ENCODE measurements around the gene CDK14. TPM values are rescaled to one million over a fixed set of nuclear protein-coding genes. Genes with fewer than 3 reads are reported as not detected.

CDK14 gene
- total and polyA plus RNA-seq, 4 donors, result 4.2 to 12.4 (median 7.4) TPM

DNA sequence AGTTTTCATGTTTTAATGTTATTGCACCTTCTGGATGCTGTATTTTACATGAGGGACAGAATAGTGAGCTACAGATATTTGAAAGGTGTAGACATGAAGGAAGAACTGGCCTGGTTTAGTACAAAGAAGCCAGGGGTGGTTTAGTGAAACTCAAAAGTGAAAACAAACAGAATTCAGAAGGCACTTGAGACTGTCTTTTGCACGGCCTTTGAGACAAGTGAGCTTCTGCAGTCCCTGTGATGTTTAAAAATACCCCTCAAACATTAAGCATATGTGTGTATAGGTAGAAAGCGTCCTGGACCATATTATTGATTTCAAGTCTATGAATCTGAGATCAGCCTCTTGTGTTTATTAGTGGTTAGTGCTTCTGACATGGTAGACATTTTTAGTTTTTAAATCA, 118.9 kb downstream of the CDK14 start (continued):
- TF ChIP-seq RXRA (IDR thresholded peaks at IDR 0.05) (no peak), GABPA (IDR thresholded peaks at IDR 0.05 in 1 of 2, conservative IDR thresholded peaks at IDR 0.05 in 1 of 2) (no peak), NR2F2 (IDR thresholded peaks at IDR 0.05) (no peak), FOXA2 (IDR thresholded peaks at IDR 0.05) (no peak), HNF4G (IDR thresholded peaks at IDR 0.05) (no peak), EGR1 (IDR thresholded peaks at IDR 0.05; ENCODE audit: low read depth in 2 of 2) (no peak)
- TF ChIP-seq, protein P1, sequence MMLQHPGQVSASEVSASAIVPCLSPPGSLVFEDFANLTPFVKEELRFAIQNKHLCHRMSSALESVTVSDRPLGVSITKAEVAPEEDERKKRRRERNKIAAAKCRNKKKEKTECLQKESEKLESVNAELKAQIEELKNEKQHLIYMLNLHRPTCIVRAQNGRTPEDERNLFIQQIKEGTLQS (IDR thresholded peaks at IDR 0.05), result no peak

DNA sequence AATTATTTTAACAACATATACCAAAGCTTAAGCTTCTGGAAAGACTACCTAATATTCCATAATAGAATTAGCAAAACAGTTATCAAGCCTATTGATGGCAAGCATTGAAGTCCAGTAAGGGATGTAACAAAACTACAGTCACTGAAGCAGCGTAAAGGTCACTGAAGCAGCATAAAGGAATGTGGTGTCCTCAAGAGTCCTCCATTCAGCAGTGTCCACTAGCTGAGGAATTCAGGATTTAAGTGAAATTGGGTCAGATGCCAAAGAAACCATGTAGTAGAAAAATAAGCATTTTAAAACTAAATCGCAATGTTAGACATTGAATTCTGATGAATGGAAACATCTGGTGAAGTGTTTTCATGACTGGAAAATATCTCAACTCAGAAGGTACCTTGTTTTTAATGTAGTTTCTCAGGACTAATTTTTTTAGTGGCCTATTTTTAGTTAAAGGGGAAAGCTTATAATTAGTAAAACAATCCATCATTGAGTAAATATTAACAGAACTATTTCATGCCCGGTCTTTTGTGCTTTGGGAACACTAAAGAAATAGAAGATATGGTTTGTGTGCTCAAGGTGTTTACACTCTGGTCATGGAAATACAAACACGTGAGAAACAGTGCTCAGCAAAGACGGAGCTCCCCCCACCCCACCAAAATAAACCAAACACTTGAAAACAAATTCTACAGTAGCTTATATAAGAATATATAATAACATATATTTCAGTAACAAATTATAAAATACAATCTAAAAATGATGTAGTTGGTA, 121.4 kb downstream of the CDK14 start:
- no peaks in the 10 kb centered on the region for H3K27me3 ChIP-seq (ENCODE audit: control insufficient read depth in 4 of 4, insufficient read depth in 4 of 4, low read length in 3 of 4)
- H3K9me3 ChIP-seq (ENCODE audit: control insufficient read depth in 4 of 4, low read length in 3 of 4), result no peaks in the 10 kb centered on the region
- no peak overlapping the region for H3K4me3 ChIP-seq (ENCODE audit: low read depth in 1 of 3, low read length in 3 of 3)
- DNase-seq (ENCODE audit: low spot score), result no peak
- peak overlapping the region; percentile 76 to 82 for H3K27ac ChIP-seq (ENCODE audit: low read depth in 1 of 2, low read length in 2 of 2)
- peak overlapping the region in 1 of 2 donors; percentile 69 for H3K9ac ChIP-seq (ENCODE audit: low read depth in 1 of 2, low read length in 2 of 2)
- WGBS, result 37% methylated on average over 5 of the region's 5 CpGs
- H3K4me1 ChIP-seq (ENCODE audit: control insufficient read depth in 4 of 4, insufficient read depth in 4 of 4, low read length in 3 of 4), result peaks cover 11 to 58% (median 46%) of the 10 kb centered on the region in 4 donors
- TF ChIP-seq FOXA1 (IDR thresholded peaks at IDR 0.05) (peak; percentile 91), SP1 (IDR thresholded peaks at IDR 0.05) (peak; percentile 83), NR2F2 (IDR thresholded peaks at IDR 0.05) (no peak), EGR1 (IDR thresholded peaks at IDR 0.05; ENCODE audit: low read depth in 2 of 2) (peak; percentile 65 to 93), YY1 (IDR thresholded peaks at IDR 0.05) (peak; percentile 51), HNF4G (IDR thresholded peaks at IDR 0.05) (peak; percentile 5), RXRA (IDR thresholded peaks at IDR 0.05) (peak; percentile 44 to 65), HNF4A (conservative IDR thresholded peaks at IDR 0.05) (peak; percentile 60 to 68), GABPA (IDR thresholded peaks at IDR 0.05 in 1 of 2, conservative IDR thresholded peaks at IDR 0.05 in 1 of 2) (no peak), FOXA2 (IDR thresholded peaks at IDR 0.05) (peak; percentile 97), JUND (IDR thresholded peaks at IDR 0.05) (peak; percentile 41 to 64), RAD21 (IDR thresholded peaks at IDR 0.05) (peak; percentile 32 to 33), TAF1 (conservative IDR thresholded peaks at IDR 0.05) (no peak)
- TF ChIP-seq, protein P2, sequence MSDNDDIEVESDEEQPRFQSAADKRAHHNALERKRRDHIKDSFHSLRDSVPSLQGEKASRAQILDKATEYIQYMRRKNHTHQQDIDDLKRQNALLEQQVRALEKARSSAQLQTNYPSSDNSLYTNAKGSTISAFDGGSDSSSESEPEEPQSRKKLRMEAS (IDR thresholded peaks at IDR 0.05), result peak; percentile 43
- TF ChIP-seq, protein P3, sequence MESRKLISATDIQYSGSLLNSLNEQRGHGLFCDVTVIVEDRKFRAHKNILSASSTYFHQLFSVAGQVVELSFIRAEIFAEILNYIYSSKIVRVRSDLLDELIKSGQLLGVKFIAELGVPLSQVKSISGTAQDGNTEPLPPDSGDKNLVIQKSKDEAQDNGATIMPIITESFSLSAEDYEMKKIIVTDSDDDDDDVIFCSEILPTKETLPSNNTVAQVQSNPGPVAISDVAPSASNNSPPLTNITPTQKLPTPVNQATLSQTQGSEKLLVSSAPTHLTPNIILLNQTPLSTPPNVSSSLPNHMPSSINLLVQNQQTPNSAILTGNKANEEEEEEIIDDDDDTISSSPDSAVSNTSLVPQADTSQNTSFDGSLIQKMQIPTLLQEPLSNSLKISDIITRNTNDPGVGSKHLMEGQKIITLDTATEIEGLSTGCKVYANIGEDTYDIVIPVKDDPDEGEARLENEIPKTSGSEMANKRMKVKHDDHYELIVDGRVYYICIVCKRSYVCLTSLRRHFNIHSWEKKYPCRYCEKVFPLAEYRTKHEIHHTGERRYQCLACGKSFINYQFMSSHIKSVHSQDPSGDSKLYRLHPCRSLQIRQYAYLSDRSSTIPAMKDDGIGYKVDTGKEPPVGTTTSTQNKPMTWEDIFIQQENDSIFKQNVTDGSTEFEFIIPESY (IDR thresholded peaks at IDR 0.05), result peak; percentile 62
- TF ChIP-seq, protein P4, sequence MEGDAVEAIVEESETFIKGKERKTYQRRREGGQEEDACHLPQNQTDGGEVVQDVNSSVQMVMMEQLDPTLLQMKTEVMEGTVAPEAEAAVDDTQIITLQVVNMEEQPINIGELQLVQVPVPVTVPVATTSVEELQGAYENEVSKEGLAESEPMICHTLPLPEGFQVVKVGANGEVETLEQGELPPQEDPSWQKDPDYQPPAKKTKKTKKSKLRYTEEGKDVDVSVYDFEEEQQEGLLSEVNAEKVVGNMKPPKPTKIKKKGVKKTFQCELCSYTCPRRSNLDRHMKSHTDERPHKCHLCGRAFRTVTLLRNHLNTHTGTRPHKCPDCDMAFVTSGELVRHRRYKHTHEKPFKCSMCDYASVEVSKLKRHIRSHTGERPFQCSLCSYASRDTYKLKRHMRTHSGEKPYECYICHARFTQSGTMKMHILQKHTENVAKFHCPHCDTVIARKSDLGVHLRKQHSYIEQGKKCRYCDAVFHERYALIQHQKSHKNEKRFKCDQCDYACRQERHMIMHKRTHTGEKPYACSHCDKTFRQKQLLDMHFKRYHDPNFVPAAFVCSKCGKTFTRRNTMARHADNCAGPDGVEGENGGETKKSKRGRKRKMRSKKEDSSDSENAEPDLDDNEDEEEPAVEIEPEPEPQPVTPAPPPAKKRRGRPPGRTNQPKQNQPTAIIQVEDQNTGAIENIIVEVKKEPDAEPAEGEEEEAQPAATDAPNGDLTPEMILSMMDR (IDR thresholded peaks at IDR 0.05; ENCODE audit: low read depth, low read length, missing input control), result no peak
- TF ChIP-seq, protein P1 (IDR thresholded peaks at IDR 0.05), result no peak
- TF ChIP-seq, protein P5, sequence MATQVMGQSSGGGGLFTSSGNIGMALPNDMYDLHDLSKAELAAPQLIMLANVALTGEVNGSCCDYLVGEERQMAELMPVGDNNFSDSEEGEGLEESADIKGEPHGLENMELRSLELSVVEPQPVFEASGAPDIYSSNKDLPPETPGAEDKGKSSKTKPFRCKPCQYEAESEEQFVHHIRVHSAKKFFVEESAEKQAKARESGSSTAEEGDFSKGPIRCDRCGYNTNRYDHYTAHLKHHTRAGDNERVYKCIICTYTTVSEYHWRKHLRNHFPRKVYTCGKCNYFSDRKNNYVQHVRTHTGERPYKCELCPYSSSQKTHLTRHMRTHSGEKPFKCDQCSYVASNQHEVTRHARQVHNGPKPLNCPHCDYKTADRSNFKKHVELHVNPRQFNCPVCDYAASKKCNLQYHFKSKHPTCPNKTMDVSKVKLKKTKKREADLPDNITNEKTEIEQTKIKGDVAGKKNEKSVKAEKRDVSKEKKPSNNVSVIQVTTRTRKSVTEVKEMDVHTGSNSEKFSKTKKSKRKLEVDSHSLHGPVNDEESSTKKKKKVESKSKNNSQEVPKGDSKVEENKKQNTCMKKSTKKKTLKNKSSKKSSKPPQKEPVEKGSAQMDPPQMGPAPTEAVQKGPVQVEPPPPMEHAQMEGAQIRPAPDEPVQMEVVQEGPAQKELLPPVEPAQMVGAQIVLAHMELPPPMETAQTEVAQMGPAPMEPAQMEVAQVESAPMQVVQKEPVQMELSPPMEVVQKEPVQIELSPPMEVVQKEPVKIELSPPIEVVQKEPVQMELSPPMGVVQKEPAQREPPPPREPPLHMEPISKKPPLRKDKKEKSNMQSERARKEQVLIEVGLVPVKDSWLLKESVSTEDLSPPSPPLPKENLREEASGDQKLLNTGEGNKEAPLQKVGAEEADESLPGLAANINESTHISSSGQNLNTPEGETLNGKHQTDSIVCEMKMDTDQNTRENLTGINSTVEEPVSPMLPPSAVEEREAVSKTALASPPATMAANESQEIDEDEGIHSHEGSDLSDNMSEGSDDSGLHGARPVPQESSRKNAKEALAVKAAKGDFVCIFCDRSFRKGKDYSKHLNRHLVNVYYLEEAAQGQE (IDR thresholded peaks at IDR 0.05), result peak; percentile 63
- H3K36me3 ChIP-seq (ENCODE audit: control insufficient read depth in 4 of 4, insufficient read depth in 3 of 4, low read depth in 1 of 4, low read length in 3 of 4), result no peaks in the 10 kb centered on the region
